ENCODE results near the gene CAPNS2. TPM values are rescaled to one million over a fixed set of nuclear protein-coding genes. Genes with fewer than 3 reads are reported as not detected.

The CAPNS2 gene
- polyA plus RNA-seq (ENCODE audit: insufficient read length in 4 of 4): under 1 TPM in 3 of 4 donors, not detected in 1; 0.18 to 0.29 (median 0.24) TPM

- no peak for DNase-seq (ENCODE audit: low read depth in 4 of 4, low spot score in 3 of 4)
Measured at GRCh38 chr16:55566432-55567175, at the start of gene CAPNS2. TSS of gene CAPNS2 (plus strand) at chr16:55566684. CDS start at chr16:55566757, 73 bp downstream.

- DNase-seq (ENCODE audit: low read depth in 4 of 4, low spot score in 3 of 4): no peak
Measured at GRCh38 chr16:55521792-55522191, 44.7 kb upstream of the CAPNS2 start.

- no peak for DNase-seq (ENCODE audit: low read depth in 4 of 4, low spot score in 3 of 4)
Measured at GRCh38 chr16:55526441-55526840, 40.0 kb upstream of the CAPNS2 start.

- DNase-seq (ENCODE audit: low read depth in 4 of 4, low spot score in 3 of 4): no peak
Measured at GRCh38 chr16:55527885-55528284, 38.6 kb upstream of the CAPNS2 start.

GRCh38 chr16:55529018-55529417 lies 37.5 kb upstream of the CAPNS2 start:
- no peak for DNase-seq (ENCODE audit: low read depth in 4 of 4, low spot score in 3 of 4)

GRCh38 chr16:55530316-55530856 lies 36.1 kb upstream of the CAPNS2 start:
- no peak for DNase-seq (ENCODE audit: low read depth in 4 of 4, low spot score in 3 of 4)

GRCh38 chr16:55532227-55532626 lies 34.3 kb upstream of the CAPNS2 start:
- DNase-seq (ENCODE audit: low read depth in 4 of 4, low spot score in 3 of 4): no peak

GRCh38 chr16:55534756-55535155 lies 31.7 kb upstream of the CAPNS2 start:
- no peak for DNase-seq (ENCODE audit: low read depth in 4 of 4, low spot score in 3 of 4)

GRCh38 chr16:55539049-55539448 lies 27.4 kb upstream of the CAPNS2 start:
- no peak for DNase-seq (ENCODE audit: low read depth in 4 of 4, low spot score in 3 of 4)

GRCh38 chr16:55539488-55539887 lies 27.0 kb upstream of the CAPNS2 start:
- DNase-seq (ENCODE audit: low read depth in 4 of 4, low spot score in 3 of 4): no peak

- no peak for DNase-seq (ENCODE audit: low read depth in 4 of 4, low spot score in 3 of 4)
Measured at GRCh38 chr16:55540221-55540620, 26.3 kb upstream of the CAPNS2 start.

GRCh38 chr16:55542459-55543082 lies 23.9 kb upstream of the CAPNS2 start:
- no peak for DNase-seq (ENCODE audit: low read depth in 4 of 4, low spot score in 3 of 4)

- no peak for DNase-seq (ENCODE audit: low read depth in 4 of 4, low spot score in 3 of 4)
Measured at GRCh38 chr16:55543472-55543871, 23.0 kb upstream of the CAPNS2 start.

- DNase-seq (ENCODE audit: low read depth in 4 of 4, low spot score in 3 of 4): no peak
Measured at GRCh38 chr16:55552621-55553020, 13.9 kb upstream of the CAPNS2 start.

- no peak for DNase-seq (ENCODE audit: low read depth in 4 of 4, low spot score in 3 of 4)
Measured at GRCh38 chr16:55555436-55555835, 11.0 kb upstream of the CAPNS2 start.

- no peak for DNase-seq (ENCODE audit: low read depth in 4 of 4, low spot score in 3 of 4)
Measured at GRCh38 chr16:55557186-55557585, 9.3 kb upstream of the CAPNS2 start.

- DNase-seq (ENCODE audit: low read depth in 4 of 4, low spot score in 3 of 4): no peak
Measured at GRCh38 chr16:55559233-55559632, 7.3 kb upstream of the CAPNS2 start.

GRCh38 chr16:55559933-55560516 lies 6.5 kb upstream of the CAPNS2 start:
- DNase-seq (ENCODE audit: low read depth in 4 of 4, low spot score in 3 of 4): no peak

- DNase-seq (ENCODE audit: low read depth in 4 of 4, low spot score in 3 of 4): no peak
Measured at GRCh38 chr16:55561319-55561848, 5.1 kb upstream of the CAPNS2 start.

- no peak for DNase-seq (ENCODE audit: low read depth in 4 of 4, low spot score in 3 of 4)
Measured at GRCh38 chr16:55562936-55563335, 3.5 kb upstream of the CAPNS2 start.

GRCh38 chr16:55563797-55564196 lies 2.7 kb upstream of the CAPNS2 start:
- DNase-seq (ENCODE audit: low read depth in 4 of 4, low spot score in 3 of 4): no peak
